LNCaP clone FGC (cell line): ENCODE measurements around the gene GALNT18.

Experiments used
- DNase-seq: peaks from one replicate; pipeline ENCODE4 v3.0.0-alpha.2; 2011; ENCODE audit warnings: low read depth
- H3K4me3 ChIP-seq: 2 replicates; pipeline ENCODE4 v1.5.1; 2011; ENCODE audit warnings: mild to moderate bottlenecking, low read depth, low read length, control low read depth
- TF ChIP-seq, protein P1 (sequence below): IDR thresholded peaks from 2 replicates; pipeline ENCODE4 v1.5.1; 2012; ENCODE audit warnings: mild to moderate bottlenecking; ENCODE audit not compliant: control insufficient read depth, insufficient read depth; ENCODE audit errors: extremely low read depth

The GALNT18 gene

DNA sequence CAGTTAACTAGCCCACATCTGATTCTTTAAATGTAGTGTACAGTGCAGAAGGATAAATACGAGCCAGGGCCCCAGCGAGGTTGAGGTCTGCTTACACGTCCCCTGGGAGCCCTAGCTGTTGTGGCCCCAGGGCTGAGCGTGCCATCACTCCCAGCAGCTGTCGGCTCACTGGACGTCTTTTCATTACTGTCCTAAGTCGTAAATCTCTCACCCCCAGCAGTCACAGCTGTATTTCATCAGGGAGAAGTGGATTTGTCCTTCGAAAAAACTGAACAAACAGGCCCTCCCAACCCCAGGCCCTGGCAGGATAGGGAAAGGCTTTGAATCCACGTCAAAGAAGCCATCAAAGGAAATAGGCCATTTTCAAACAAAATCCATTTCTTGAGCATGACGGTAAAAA lies 158.4 kb downstream of the GALNT18 start:
- no peak overlapping the region for H3K4me3 ChIP-seq
- TF ChIP-seq, protein P1, sequence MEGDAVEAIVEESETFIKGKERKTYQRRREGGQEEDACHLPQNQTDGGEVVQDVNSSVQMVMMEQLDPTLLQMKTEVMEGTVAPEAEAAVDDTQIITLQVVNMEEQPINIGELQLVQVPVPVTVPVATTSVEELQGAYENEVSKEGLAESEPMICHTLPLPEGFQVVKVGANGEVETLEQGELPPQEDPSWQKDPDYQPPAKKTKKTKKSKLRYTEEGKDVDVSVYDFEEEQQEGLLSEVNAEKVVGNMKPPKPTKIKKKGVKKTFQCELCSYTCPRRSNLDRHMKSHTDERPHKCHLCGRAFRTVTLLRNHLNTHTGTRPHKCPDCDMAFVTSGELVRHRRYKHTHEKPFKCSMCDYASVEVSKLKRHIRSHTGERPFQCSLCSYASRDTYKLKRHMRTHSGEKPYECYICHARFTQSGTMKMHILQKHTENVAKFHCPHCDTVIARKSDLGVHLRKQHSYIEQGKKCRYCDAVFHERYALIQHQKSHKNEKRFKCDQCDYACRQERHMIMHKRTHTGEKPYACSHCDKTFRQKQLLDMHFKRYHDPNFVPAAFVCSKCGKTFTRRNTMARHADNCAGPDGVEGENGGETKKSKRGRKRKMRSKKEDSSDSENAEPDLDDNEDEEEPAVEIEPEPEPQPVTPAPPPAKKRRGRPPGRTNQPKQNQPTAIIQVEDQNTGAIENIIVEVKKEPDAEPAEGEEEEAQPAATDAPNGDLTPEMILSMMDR: no peak
- no peak for DNase-seq

DNA sequence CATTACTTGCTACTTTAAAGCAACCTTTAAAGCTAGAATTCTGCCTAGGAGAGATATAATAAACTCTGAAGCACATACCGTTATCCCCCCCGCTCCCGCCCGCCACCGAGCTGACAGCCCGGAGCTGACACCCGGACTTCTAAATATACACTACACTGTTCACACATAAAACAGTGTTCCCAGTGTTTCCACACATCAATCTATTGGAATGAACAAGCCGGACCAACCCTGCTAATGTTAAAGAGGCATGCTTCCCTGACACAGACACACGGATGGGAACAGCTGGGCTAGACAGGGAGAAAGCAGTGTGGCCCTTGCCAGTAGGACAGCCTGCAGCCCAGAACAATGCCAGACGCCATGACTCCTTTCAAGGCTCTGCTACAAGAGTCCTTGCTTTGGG lies 160.3 kb downstream of the GALNT18 start:
- DNase-seq: no peak
- H3K4me3 ChIP-seq: no peak overlapping the region
- TF ChIP-seq, protein P1: no peak

DNA sequence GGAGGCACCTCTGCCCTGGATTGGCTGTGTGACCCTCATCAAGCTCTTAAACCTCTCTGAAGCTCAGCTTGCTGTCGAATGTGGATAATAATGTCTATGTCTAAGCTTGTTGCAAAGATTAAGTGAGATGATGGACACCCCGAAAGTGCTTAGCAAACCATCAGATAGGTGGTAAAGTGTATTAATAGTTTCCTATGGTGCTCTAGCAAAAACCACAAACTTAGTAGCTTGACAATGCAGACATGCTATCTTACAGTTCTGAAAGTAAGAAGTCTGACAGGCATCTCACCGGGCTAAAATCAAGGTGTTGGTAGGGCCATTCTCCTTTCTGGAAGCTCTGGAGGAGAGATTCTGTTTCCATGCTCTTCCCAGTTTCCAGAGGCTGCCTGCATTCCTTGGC lies 162.2 kb downstream of the GALNT18 start:
- no peak overlapping the region for H3K4me3 ChIP-seq
- DNase-seq: no peak
- TF ChIP-seq, protein P1: no peak

DNA sequence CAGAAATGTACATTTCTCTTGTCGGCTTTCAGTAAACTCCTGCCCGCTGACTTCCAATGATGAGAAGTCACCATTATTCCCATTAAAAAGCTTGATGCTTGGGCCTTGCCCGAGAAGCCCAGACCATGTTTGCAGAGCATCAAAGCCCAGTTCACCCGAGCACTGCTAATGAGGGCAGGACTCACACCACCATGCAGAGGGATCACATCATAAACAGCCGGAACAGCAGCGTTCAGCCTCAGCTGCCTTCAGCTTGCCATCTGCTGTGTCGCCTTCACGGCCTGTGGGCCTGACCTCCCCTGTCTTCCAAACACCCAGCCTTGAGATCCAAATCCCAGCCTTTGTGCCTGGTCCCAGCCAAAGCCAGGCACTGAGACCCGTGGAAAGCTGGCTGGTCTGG lies 163.3 kb downstream of the GALNT18 start:
- H3K4me3 ChIP-seq: no peak overlapping the region
- TF ChIP-seq, protein P1: no peak
- no peak for DNase-seq

DNA sequence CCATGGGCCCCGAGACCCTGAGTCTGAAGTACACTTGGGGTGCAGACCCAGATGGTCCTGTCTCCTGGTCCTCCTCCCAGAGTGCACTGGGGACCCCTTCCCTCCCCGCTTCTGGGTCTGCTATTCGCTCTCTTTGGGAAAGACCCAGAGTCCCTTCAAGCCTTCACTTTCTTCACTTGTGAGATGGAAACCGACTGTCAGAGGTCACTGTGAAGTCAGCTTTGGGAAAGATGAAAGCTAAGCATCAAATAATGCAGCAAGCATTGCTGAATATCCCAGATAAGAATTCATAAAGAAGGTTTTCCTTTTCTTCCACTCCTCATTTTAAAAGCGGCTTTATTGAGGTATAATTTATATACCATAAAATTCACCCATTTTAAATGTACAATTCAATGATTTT lies 163.8 kb downstream of the GALNT18 start:
- no peak for DNase-seq

DNA sequence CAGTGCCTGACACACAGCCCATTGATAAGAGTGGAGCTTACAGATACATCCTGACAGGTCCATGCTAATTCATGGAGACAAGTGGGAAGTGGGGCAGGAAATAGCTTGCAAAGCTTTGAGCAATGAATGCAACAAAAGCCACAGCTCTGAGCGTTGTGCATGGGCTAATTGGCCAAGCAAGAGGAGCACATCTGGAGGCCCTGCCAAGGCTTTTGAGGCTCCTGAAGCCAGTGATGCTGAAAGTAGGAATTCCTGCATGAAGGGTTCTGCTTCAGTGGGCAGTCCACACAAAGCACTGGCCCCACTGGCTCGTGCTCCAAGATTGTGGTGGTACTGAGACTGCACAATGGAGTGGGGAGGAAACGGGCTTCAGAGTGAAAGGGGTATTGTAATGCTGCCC lies 164.9 kb downstream of the GALNT18 start:
- TF ChIP-seq, protein P1: no peak
- DNase-seq: no peak
- H3K4me3 ChIP-seq: no peak overlapping the region

More for the DNA sequence above, 163.8 kb downstream of the GALNT18 start:
- H3K4me3 ChIP-seq: no peak overlapping the region
- TF ChIP-seq, protein P1: no peak

DNA sequence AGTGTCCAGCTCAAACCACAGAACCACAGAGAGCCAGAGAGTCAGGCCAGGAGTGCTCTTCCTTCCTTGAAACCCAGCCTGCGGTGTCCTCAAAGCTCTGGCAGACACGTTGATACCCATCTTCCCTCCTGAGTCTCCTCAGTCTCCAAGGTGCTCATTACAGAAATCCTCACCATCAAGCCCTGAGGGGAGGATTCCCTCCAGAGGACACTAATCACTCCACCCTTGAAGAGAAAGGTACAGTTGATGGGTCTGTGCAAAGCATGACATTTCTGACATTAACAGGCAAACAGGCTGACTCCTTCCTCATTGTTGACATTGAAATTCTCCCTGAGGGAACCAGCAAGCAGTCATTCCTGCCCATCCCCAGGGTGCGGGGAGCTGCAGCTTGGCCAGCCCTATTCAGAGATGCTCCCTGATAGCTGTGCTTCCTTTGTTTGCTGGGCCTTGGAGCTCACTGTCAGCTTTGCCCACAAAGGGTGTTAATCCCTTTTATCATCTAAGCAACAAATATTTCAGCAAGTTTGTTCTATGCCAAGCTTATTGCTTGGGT lies 167.1 kb downstream of the GALNT18 start:
- DNase-seq: no peak
- TF ChIP-seq, protein P1: no peak
- H3K4me3 ChIP-seq: no peak overlapping the region
